ENCODE data around the gene APOBEC4. TPM values are rescaled to one million over a fixed set of nuclear protein-coding genes. Genes with fewer than 3 reads are reported as not detected.
"Not testable (repeated sequence)": the region's sequence is repeated elsewhere in the genome, so short reads cannot be mapped to it uniquely, and the experiment has no call there.

Gene APOBEC4
- total RNA-seq, 2 donors from 2014 or later: not detected

DNA sequence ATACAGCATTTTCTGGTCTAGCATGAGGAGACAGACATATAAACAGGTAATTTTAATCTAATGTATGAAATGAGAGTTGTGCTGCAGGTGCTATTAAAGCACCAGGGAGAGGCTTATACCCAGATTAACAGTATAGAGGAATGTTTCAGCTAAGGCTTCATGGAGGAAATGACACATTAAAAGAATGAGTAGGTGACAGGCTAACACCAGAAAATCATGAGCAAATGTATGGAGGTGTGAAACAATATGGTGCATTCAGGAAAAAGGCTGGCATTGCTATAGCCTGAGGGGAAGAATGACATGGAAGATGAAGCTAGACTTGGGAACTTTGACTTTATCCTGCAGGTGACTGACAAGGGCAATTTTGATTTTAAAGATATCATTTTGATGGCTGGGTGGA lies 24.6 kb downstream of the APOBEC4 start:
- Histone ChIP-seq H3K36me3 (no peaks in the 10 kb centered on the region), H3K9me3 (no peaks in the 10 kb centered on the region), H3K9ac (ENCODE audit: low read depth in 2 of 2, low read length in 2 of 2) (no peak overlapping the region), H3K4me1 (peaks cover 6% of the 10 kb centered on the region), H3K4me3 (no peak overlapping the region), H3K27ac (no peak overlapping the region), H3K27me3 (no peaks in the 10 kb centered on the region)
- no peak for DNase-seq
- intact Hi-C loops (cut with DNase I): loop anchor here (10.0 kb wide), 1 partner anchor 84 kb away; no protein-coding TSS in a partner anchor
- TF ChIP-seq, protein P1, sequence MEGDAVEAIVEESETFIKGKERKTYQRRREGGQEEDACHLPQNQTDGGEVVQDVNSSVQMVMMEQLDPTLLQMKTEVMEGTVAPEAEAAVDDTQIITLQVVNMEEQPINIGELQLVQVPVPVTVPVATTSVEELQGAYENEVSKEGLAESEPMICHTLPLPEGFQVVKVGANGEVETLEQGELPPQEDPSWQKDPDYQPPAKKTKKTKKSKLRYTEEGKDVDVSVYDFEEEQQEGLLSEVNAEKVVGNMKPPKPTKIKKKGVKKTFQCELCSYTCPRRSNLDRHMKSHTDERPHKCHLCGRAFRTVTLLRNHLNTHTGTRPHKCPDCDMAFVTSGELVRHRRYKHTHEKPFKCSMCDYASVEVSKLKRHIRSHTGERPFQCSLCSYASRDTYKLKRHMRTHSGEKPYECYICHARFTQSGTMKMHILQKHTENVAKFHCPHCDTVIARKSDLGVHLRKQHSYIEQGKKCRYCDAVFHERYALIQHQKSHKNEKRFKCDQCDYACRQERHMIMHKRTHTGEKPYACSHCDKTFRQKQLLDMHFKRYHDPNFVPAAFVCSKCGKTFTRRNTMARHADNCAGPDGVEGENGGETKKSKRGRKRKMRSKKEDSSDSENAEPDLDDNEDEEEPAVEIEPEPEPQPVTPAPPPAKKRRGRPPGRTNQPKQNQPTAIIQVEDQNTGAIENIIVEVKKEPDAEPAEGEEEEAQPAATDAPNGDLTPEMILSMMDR (IDR thresholded peaks at IDR 0.05): no peak

DNA sequence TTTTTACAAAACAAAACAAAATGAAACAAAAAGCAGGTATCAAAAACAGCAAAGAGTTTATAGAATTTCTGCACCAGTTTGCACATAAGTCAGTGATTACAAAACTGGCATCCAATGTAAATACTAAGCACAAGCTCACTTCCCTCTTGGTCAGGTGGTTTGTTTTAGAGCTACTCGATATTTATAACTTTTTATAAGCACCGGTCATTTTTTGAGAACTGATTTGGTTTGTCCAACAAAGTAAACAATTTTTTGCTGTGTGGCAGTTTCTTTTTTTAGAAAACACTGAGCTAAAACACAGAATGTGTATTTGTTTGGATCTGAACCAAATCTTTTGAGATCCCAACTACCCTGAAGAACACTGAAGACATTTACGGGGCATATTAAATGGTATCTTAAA lies 26.9 kb downstream of the APOBEC4 start:
- not testable (repeated sequence) for H3K27me3 ChIP-seq; H3K36me3 ChIP-seq; H3K4me3 ChIP-seq; H3K9ac ChIP-seq (ENCODE audit: low read depth in 2 of 2, low read length in 2 of 2); DNase-seq; H3K4me1 ChIP-seq; H3K9me3 ChIP-seq; H3K27ac ChIP-seq
- intact Hi-C loops (cut with DNase I): loop anchor here (10.0 kb wide), 1 partner anchor 81 kb away; no protein-coding TSS in a partner anchor

DNA sequence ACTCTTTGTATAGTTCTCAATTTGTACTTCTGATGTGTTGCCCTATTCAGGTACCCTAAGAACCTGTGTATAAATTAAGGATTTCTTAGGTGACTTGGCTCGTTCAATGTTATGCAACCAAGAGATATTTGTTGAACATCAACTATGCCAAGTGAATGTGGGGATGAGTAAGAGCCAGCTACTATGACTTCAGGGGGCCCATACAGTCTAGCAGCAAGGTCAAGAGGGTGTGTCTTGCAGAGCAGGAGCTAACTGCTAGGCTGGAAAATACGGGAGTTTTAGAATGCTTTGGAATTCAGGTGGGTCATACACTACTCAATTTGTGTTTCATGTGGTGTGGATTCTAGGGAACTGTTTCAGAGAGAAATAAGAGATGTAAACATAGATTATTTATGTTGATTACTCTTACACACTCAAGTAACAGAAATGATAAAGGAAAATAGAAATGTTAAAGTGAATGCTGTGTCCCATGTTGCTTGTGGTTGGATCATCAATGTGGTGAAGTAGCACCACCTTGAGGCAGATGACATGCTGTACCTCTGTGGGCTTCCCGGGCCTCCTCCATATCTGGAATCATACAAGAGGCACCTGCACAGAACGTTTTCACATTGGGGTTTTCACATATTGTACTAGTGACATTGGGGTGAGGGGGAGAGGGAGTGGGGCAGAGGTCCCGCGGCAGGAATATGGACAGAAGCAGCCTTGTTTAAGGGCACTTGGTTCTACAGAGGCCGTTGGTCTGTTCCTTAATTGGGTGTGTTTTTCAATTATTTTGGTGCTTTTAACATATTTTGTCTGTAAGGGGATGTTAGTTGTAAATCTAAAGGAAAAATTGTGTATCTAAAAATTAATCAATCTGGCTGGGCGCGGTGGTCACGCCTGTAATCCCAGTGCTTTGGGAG lies 30.0 kb downstream of the APOBEC4 start:
- Histone ChIP-seq H3K4me1 (no peaks in the 10 kb centered on the region), H3K27ac (no peak overlapping the region), H3K9ac (ENCODE audit: low read depth in 2 of 2, low read length in 2 of 2) (peak overlapping the region in 1 of 2 donors; percentile 40), H3K36me3 (no peaks in the 10 kb centered on the region), H3K27me3 (no peaks in the 10 kb centered on the region), H3K4me3 (no peak overlapping the region), H3K9me3 (no peaks in the 10 kb centered on the region)
- peak; percentile 62 for DNase-seq
- intact Hi-C loops (cut with DNase I): loop anchor here (5.0 to 10.0 kb wide), 3 partner anchors 78 to 341 kb away; no protein-coding TSS in a partner anchor
- TF ChIP-seq, protein P1 (IDR thresholded peaks at IDR 0.05): peak; percentile 69

DNA sequence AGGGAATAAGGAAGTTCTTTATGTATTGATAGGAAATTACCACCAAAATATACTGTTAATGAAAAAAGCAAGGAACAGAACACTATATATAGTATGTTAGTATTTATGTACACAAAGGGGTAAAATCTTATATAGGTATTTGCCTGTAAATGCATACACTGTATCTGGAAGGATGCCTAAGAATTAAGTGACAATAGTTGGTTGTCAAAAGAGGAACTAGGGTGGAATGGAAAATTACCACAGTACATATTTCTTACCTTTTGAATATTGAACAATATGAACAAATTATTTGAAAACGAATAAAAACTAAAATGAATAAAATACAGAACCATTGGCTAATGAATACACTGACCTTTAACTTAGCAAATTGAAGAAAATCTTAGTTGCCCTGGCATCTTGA lies 31.1 kb downstream of the APOBEC4 start:
- Histone ChIP-seq H3K4me1 (no peaks in the 10 kb centered on the region), H3K9me3 (no peaks in the 10 kb centered on the region), H3K27me3 (no peaks in the 10 kb centered on the region), H3K4me3 (no peak overlapping the region), H3K9ac (ENCODE audit: low read depth in 2 of 2, low read length in 2 of 2) (no peak overlapping the region), H3K27ac (no peak overlapping the region), H3K36me3 (no peaks in the 10 kb centered on the region)
- intact Hi-C loops (cut with DNase I): loop anchor here (5.0 to 10.0 kb wide), 3 partner anchors 77 to 340 kb away; no protein-coding TSS in a partner anchor
- DNase-seq: no peak
- TF ChIP-seq, protein P1 (IDR thresholded peaks at IDR 0.05): no peak

DNA sequence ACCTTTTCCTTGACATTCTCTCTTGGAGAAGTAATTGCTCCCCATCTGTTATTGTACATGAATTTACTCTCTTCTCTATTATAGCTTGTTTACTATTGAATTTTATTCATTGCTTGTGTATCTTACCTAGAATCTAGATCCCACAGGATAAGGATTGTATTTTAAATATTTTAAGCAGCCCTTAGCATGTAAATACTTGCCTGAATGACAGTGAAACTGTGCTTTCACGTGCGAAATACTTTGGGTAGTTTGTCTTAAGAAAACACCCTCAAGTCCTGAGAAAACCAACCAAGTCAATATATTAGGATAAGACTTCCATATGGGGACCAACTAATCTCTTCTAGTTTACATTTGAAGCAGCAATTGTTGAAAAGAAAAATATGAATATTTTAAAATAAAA lies 32.8 kb downstream of the APOBEC4 start:
- no peak overlapping the region for H3K27ac ChIP-seq
- no peak overlapping the region for H3K4me3 ChIP-seq
- intact Hi-C loops (cut with DNase I): loop anchor here (5.0 to 10.0 kb wide), 3 partner anchors 76 to 338 kb away; no protein-coding TSS in a partner anchor
- H3K9ac ChIP-seq (ENCODE audit: low read depth in 2 of 2, low read length in 2 of 2): no peak overlapping the region
- no peak for DNase-seq
- TF ChIP-seq, protein P1 (IDR thresholded peaks at IDR 0.05): no peak
- H3K9me3 ChIP-seq: no peaks in the 10 kb centered on the region
- no peaks in the 10 kb centered on the region for H3K4me1 ChIP-seq
- H3K36me3 ChIP-seq: no peaks in the 10 kb centered on the region
- H3K27me3 ChIP-seq: no peaks in the 10 kb centered on the region

DNA sequence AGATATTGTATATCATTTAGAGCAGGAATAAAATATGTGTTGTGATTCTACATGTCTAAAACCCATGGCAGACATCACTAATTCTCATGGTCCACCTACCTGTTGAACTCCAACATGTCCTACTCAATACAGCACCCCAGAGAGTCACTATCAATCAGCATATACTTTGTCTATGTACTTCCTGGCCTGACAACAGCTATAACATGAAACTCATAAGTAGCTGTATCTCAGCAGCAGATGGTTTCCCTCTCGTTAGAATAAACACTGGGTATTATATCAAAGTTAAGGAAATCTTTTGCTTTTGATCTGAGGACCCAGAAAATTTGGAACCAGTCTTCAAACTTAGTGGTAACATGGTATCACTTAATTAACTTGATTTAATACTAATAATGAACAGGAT lies 33.3 kb downstream of the APOBEC4 start:
- no peaks in the 10 kb centered on the region for H3K9me3 ChIP-seq
- H3K9ac ChIP-seq (ENCODE audit: low read depth in 2 of 2, low read length in 2 of 2): no peak overlapping the region
- no peaks in the 10 kb centered on the region for H3K4me1 ChIP-seq
- H3K27ac ChIP-seq: no peak overlapping the region
- intact Hi-C loops (cut with DNase I): loop anchor here (5.0 to 10.0 kb wide), 3 partner anchors 75 to 337 kb away; no protein-coding TSS in a partner anchor
- H3K27me3 ChIP-seq: no peaks in the 10 kb centered on the region
- no peaks in the 10 kb centered on the region for H3K36me3 ChIP-seq
- no peak overlapping the region for H3K4me3 ChIP-seq
- DNase-seq: no peak
- TF ChIP-seq, protein P1 (IDR thresholded peaks at IDR 0.05): no peak

DNA sequence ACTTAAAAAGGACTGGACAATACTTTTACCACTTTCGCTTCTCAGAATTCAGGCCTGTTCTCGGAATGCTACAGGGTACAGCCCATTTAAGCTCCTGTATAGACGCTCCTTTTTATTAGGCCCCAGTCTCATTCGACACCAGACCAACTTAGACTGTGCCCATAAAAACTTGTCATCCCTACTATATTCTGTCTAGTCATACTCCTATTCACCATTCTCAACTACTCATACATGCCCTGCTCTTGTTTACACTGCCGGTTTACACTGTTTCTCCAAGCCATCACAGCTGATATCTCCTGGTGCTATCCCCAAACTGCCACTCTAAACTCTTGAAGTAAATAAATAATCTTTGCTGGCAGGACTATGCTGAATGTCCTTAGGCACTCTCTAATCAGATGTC lies 34.9 kb downstream of the APOBEC4 start:
- H3K9me3 ChIP-seq; H3K36me3 ChIP-seq; H3K27me3 ChIP-seq; DNase-seq; H3K4me1 ChIP-seq; intact Hi-C loops (cut with DNase I); H3K9ac ChIP-seq (ENCODE audit: low read depth in 2 of 2, low read length in 2 of 2); H3K27ac ChIP-seq; H3K4me3 ChIP-seq: not testable (repeated sequence)

DNA sequence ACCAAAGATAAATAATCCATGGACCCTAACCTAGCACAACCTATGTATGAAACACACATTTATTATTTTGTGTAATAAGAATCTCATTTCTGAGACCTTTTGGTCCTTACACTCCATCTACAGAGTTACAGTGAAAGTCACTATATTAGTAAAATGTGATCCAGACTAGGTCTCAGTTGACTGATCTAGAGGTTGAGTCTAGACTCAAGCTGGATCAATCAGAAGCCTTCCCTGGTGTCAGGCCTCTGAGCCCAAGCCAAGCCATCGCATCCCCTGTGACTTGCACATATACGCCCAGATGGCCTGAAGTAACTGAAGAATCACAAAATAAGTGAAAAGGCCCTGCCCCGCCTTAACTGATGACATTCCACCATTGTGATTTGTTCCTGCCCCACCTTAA lies 40.1 kb downstream of the APOBEC4 start:
- H3K4me3 ChIP-seq; H3K27me3 ChIP-seq; H3K4me1 ChIP-seq; H3K9me3 ChIP-seq; H3K36me3 ChIP-seq; intact Hi-C loops (cut with DNase I); H3K27ac ChIP-seq; H3K9ac ChIP-seq (ENCODE audit: low read depth in 2 of 2, low read length in 2 of 2); DNase-seq: not testable (repeated sequence)

Data from colonic mucosa (tissue), 4 donors.